GM12891 (cell line): ENCODE results near the gene FGF12.

Experiments used
- POLR2A ChIP-seq: IDR thresholded peaks from 2 replicates; pipeline ENCODE4 v1.6.1; 2011; ENCODE audit warnings: low read depth, low read length, control low read depth
- POLR2AphosphoS5 ChIP-seq: IDR thresholded peaks from 2 replicates; pipeline ENCODE4 v1.6.1; 2011; ENCODE audit warnings: low read depth, low read length, control low read depth
- TAF1 ChIP-seq: IDR thresholded peaks from 2 replicates; pipeline ENCODE4 v1.6.1; 2011; ENCODE audit warnings: low read depth, low read length, control low read depth

DNA sequence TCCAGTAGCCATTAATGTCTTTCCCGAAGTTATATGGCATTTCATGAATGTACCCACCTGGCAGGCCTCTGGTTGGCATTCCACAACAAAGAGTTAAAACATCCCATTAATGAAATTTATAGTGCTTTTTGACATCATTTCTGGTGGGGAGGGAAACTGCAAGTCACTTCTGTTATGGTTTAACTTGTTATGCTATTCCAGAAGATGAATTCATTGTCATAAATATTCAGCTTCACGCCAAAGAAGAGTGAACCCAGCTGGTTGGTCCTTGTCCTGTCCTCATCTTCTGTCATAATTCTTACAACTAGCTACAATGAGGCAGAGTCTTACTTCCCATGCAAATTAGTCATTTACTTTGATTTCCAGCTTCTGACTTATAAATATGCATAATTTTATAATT is 471.5 kb downstream of the FGF12 start:
- TF ChIP-seq POLR2A: no peak
- no peak for TF ChIP-seq TAF1
- no peak for TF ChIP-seq POLR2AphosphoS5
